K562 (cell line): ENCODE measurements around the gene ZCWPW1. TPM values are rescaled to one million over a fixed set of nuclear protein-coding genes. Genes with fewer than 3 reads are reported as not detected.

Source experiments
- C11orf30 ChIP-seq: fragments of 450-650 bp; IDR thresholded peaks from 2 replicates; pipeline ENCODE4 v1.6.1; 2016; ENCODE audit warnings: low read depth, mild to moderate bottlenecking
- EGR1 ChIP-seq: fragments of 450-650 bp; conservative IDR thresholded peaks from 2 replicates; pipeline ENCODE4 v1.6.1; 2017; ENCODE audit warnings: mild to moderate bottlenecking
- HMG20B ChIP-seq: fragments of 250-450 bp; sonication (Bioruptor Pico); IDR thresholded peaks from 2 replicates; pipeline ENCODE4 v1.5.0; 2021; ENCODE audit warnings: mild to moderate bottlenecking
- MCM3 ChIP-seq: fragments of 450-650 bp; IDR thresholded peaks from 2 replicates; pipeline ENCODE4 v1.6.1; 2016
- MEF2A ChIP-seq: IDR thresholded peaks from 2 replicates; pipeline ENCODE4 v1.6.1; 2011; ENCODE audit warnings: low read depth, mild to moderate bottlenecking, low read length, moderate library complexity; ENCODE audit not compliant: control insufficient read depth
- MXI1 ChIP-seq: IDR thresholded peaks from 2 replicates; pipeline ENCODE4 v1.6.1; 2011; ENCODE audit warnings: low read depth, mild to moderate bottlenecking, improper control_type of control experiment, low read length
- NFRKB ChIP-seq: fragments of 450-650 bp; IDR thresholded peaks from 2 replicates; pipeline ENCODE4 v1.6.1; 2016; ENCODE audit warnings: low read depth
- PHB2 ChIP-seq: fragments of 450-650 bp; IDR thresholded peaks from 2 replicates; pipeline ENCODE4 v1.6.1; 2017; ENCODE audit warnings: low read depth
- PHF8 ChIP-seq: fragments of 200-600 bp; sonication (generic); IDR thresholded peaks from 2 replicates; pipeline ENCODE4 v1.6.1; 2012; ENCODE audit warnings: mixed run types, mild to moderate bottlenecking, inconsistent platforms, low read length, moderate library complexity, borderline replicate concordance
- POLR2AphosphoS2 ChIP-seq: IDR thresholded peaks from 2 replicates; pipeline ENCODE4 v1.6.1; 2012; ENCODE audit warnings: low read length, improper control_type of control experiment
- POLR2AphosphoS5 ChIP-seq: IDR thresholded peaks from 2 replicates; pipeline ENCODE4 v1.6.1; 2011; ENCODE audit warnings: mild to moderate bottlenecking, low read depth, low read length, moderate library complexity; ENCODE audit not compliant: control insufficient read depth, insufficient read depth
- PRMT5 ChIP-seq: sonication (generic); formaldehyde crosslinking; IDR thresholded peaks from 2 replicates; pipeline ENCODE4 v1.5.0; 2020; ENCODE audit warnings: missing genetic modification reagents
- PYGO2 ChIP-seq: fragments of 450-650 bp; IDR thresholded peaks from 2 replicates; pipeline ENCODE4 v1.6.1; 2016; ENCODE audit warnings: mild to moderate bottlenecking, missing genetic modification characterization, moderate library complexity, missing compliant biosample characterization
- SIRT6 ChIP-seq: IDR thresholded peaks from one replicate; pipeline ENCODE4 v1.6.1; 2012; ENCODE audit warnings: low read depth, mild to moderate bottlenecking, control low read depth, inconsistent platforms, low read length, moderate library complexity
- SMAD4 ChIP-seq: fragments of 250-450 bp; sonication (Bioruptor Pico); conservative IDR thresholded peaks from 2 replicates; pipeline ENCODE4 v1.8.0; 2021; ENCODE audit warnings: inconsistent platforms, mild to moderate bottlenecking, moderate library complexity
- TFAM ChIP-seq: fragments of 250-450 bp; sonication (Bioruptor Pico); conservative IDR thresholded peaks from 2 replicates; pipeline ENCODE4 v1.5.0; 2021; ENCODE audit warnings: mild to moderate bottlenecking, moderate library complexity
- TRIM24 ChIP-seq, 2 experiments: fragments of 450-650 bp; IDR thresholded peaks; 2 replicates each; pipeline ENCODE4 v1.6.1; 2016
- ZBTB7A ChIP-seq: IDR thresholded peaks from 2 replicates; pipeline ENCODE4 v1.6.1; 2011; ENCODE audit warnings: low read depth, mild to moderate bottlenecking, low read length, moderate library complexity, borderline replicate concordance; ENCODE audit not compliant: control insufficient read depth
- ZKSCAN1 ChIP-seq: fragments of 150-350 bp; IDR thresholded peaks from 2 replicates; pipeline ENCODE4 v1.6.1; 2016; ENCODE audit warnings: low read depth, low read length
- ZKSCAN3 ChIP-seq: fragments of 250-450 bp; sonication (Bioruptor Pico); IDR thresholded peaks from 2 replicates; pipeline ENCODE4 v1.4.0; 2020
- ZNF146 ChIP-seq: IDR thresholded peaks from one replicate; pipeline ENCODE4 v1.6.1; 2018; ENCODE audit warnings: missing compliant biosample characterization; ENCODE audit not compliant: unreplicated experiment
- ZNF764 ChIP-seq: fragments of 250-450 bp; sonication (Bioruptor Pico); IDR thresholded peaks from 2 replicates; pipeline ENCODE4 v1.4.0; 2020; ENCODE audit warnings: low read depth, mild to moderate bottlenecking, moderate library complexity
- polyA plus RNA-seq, 8 experiments: library from polyadenylated mRNA; depleted of rRNA in 4 of 8; stranded (reverse) in 5 of 8; unstranded in 3 of 8; fragments of >200 nt; fragmentation: Nextera tagmentation in 2 of 8; fragmentation: Illumina TruSeq in 1 of 8; extraction: Ambion mirVana in 2 of 8; extraction: Trizol in 1 of 8; gene quantifications; 2 replicates each; pipeline versions ENCODE4 v1.2.1 to v1.2.3, GENCODE V29; 2011 to 2014; ENCODE audit warnings: inconsistent platforms in 1 of 8, missing spikeins in 1 of 8
- total RNA-seq, 7 experiments: library from RNA; depleted of rRNA in 6 of 7; stranded (reverse); fragments of >200 nt in 6 of 7; fragmentation: Illumina TruSeq in 2 of 7; extraction: Trizol in 2 of 7; gene quantifications; 2 replicates each; pipeline versions ENCODE4 v1.2.1 to v1.2.3, GENCODE V29; 2011 to 2021; ENCODE audit warnings: low replicate concordance in 1 of 7
- TF ChIP-seq, protein P1 (sequence below): sonication (generic); formaldehyde crosslinking; IDR thresholded peaks from 2 replicates; pipeline ENCODE4 v1.8.0; 2022; ENCODE audit warnings: missing genetic modification reagents, mild to moderate bottlenecking, borderline replicate concordance
- TF ChIP-seq, protein P2 (sequence below), 3 experiments: IDR thresholded peaks in 2 of 3; conservative IDR thresholded peaks in 1 of 3; 2 replicates each; pipeline ENCODE4 v1.5.1; 2011 to 2012; ENCODE audit warnings: low read length in 3 of 3, mild to moderate bottlenecking in 3 of 3, control low read depth in 2 of 3, improper control_type of control experiment in 1 of 3, inconsistent platforms in 1 of 3, low read depth in 1 of 3, mixed read lengths in 1 of 3, moderate library complexity in 1 of 3; ENCODE audit not compliant: insufficient read depth in 2 of 3
- TF ChIP-seq, protein P3 (sequence below): fragments of 450-650 bp; IDR thresholded peaks from 2 replicates; pipeline ENCODE4 v1.6.1; 2016; ENCODE audit warnings: borderline replicate concordance

Gene ZCWPW1
- total and polyA plus RNA-seq, 9 of the 15 experiments (the other 6 are each of a cell fraction or from before 2014, with no cell fraction given) = 0.18 to 1.7 (median 1.2) TPM

DNA sequence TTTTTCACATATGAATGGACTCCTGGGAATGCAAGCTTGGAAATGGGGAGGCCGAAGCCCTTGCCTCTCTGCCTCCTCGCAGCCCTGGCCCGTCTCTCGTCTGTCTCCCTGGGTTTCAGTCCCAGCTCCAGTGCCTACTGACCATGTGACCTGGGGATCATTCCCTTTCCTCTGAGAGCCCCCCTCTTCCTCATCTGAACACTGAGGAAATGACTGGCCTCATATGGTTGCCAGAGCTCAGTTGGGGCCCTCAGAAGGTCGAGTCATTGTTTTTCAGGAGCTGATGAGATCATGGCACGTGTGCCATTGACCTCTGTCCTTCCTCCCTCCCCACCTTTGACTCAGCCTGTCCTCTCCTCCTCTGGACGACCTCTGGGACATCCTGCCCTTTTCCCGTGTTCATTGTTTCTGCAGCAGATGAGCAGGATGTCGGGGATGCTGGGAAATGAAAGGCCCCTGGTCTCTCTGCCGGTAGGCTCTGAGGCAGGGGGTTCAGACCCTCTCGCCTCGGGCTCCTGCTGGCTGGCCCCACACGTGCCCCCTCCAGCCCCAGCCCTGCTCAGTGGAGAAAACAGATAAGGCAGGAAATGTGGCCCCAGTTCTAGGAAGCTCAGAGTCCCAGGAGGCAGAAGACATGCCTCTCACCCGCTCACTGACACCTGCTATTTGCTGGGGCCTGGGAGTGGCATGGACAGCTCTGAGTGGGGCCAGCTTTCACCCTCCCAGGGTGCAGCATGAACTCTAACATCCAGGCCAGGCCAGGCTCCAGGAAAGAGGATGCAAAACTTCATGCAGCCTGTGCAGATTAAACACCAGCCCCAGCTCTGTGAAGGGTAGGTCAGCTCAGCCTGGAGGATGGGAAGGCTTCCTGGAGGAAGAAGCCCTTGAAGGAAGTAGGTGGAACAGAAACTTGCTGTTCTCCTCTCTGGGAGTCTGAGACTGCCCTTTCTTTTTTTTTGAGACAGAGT is 16.1 kb upstream of the ZCWPW1 start (continued):
- peak; percentile 51; the same call in 1 of the 2 replicates for TF ChIP-seq POLR2AphosphoS5
- no peak for TF ChIP-seq POLR2AphosphoS2
- TF ChIP-seq SIRT6 = no peak
- TF ChIP-seq, protein P1, sequence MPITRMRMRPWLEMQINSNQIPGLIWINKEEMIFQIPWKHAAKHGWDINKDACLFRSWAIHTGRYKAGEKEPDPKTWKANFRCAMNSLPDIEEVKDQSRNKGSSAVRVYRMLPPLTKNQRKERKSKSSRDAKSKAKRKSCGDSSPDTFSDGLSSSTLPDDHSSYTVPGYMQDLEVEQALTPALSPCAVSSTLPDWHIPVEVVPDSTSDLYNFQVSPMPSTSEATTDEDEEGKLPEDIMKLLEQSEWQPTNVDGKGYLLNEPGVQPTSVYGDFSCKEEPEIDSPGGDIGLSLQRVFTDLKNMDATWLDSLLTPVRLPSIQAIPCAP (CRISPR knock-in tag) = no peak
- peak; percentile 71 to 78; a peak in 3 of 4 replicates for TF ChIP-seq TRIM24 (IDR thresholded peaks at IDR 0.05)
- TF ChIP-seq PHF8 = peak; percentile 34; the same call in 1 of the 2 replicates
- TF ChIP-seq EGR1 = no peak
- peak; percentile 84 for TF ChIP-seq C11orf30
- TF ChIP-seq NFRKB = peak; percentile 95; the same call in 1 of the 2 replicates
- peak; percentile 29; the same call in 1 of the 2 replicates for TF ChIP-seq PYGO2
- TF ChIP-seq ZNF146 (CRISPR knock-in tag) = no peak
- TF ChIP-seq TFAM (CRISPR knock-in tag) = no peak
- TF ChIP-seq SMAD4 (CRISPR knock-in tag) = peak; percentile 95
- TF ChIP-seq HMG20B (CRISPR knock-in tag) = no peak
- no peak for TF ChIP-seq MCM3
- TF ChIP-seq MEF2A = no peak
- TF ChIP-seq ZNF764 = no peak
- TF ChIP-seq, protein P2, sequence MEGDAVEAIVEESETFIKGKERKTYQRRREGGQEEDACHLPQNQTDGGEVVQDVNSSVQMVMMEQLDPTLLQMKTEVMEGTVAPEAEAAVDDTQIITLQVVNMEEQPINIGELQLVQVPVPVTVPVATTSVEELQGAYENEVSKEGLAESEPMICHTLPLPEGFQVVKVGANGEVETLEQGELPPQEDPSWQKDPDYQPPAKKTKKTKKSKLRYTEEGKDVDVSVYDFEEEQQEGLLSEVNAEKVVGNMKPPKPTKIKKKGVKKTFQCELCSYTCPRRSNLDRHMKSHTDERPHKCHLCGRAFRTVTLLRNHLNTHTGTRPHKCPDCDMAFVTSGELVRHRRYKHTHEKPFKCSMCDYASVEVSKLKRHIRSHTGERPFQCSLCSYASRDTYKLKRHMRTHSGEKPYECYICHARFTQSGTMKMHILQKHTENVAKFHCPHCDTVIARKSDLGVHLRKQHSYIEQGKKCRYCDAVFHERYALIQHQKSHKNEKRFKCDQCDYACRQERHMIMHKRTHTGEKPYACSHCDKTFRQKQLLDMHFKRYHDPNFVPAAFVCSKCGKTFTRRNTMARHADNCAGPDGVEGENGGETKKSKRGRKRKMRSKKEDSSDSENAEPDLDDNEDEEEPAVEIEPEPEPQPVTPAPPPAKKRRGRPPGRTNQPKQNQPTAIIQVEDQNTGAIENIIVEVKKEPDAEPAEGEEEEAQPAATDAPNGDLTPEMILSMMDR (IDR thresholded peaks at IDR 0.05 in 2 of 3, conservative IDR thresholded peaks at IDR 0.05 in 1 of 3; ENCODE audit: insufficient read depth in 2 of 3, low read depth in 1 of 3, low read length in 3 of 3) = no peak
- TF ChIP-seq MXI1 = peak; percentile 53; the same call in 1 of the 2 replicates
- TF ChIP-seq ZBTB7A = peak; percentile 96
- no peak for TF ChIP-seq PRMT5 (CRISPR knock-in tag)
- no peak for TF ChIP-seq ZKSCAN1
- no peak for TF ChIP-seq ZKSCAN3
- TF ChIP-seq, protein P3, sequence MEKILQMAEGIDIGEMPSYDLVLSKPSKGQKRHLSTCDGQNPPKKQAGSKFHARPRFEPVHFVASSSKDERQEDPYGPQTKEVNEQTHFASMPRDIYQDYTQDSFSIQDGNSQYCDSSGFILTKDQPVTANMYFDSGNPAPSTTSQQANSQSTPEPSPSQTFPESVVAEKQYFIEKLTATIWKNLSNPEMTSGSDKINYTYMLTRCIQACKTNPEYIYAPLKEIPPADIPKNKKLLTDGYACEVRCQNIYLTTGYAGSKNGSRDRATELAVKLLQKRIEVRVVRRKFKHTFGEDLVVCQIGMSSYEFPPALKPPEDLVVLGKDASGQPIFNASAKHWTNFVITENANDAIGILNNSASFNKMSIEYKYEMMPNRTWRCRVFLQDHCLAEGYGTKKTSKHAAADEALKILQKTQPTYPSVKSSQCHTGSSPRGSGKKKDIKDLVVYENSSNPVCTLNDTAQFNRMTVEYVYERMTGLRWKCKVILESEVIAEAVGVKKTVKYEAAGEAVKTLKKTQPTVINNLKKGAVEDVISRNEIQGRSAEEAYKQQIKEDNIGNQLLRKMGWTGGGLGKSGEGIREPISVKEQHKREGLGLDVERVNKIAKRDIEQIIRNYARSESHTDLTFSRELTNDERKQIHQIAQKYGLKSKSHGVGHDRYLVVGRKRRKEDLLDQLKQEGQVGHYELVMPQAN = no peak
- 0 out of 2 replicates have a peak, but pooled peaks have one; percentile 43 for TF ChIP-seq PHB2
